DOHH2 (cell line): ENCODE data around the gene GLCE.

Experiments
- H3F3A ChIP-seq: fragments of 200-600 bp; sonication (generic), shearing (Covaris generic); 2 replicates; pipeline ENCODE4 v1.6.0; 2016; ENCODE audit warnings: antibody characterized with exemption, mild to moderate bottlenecking; ENCODE audit not compliant: control insufficient read depth, insufficient read depth
- H3K27ac ChIP-seq: fragments of 200-600 bp; sonication (generic); 2 replicates; pipeline ENCODE4 v1.5.1; 2014; ENCODE audit warnings: low read depth, mild to moderate bottlenecking, low read length, moderate library complexity
- H3K27me3 ChIP-seq: fragments of 200-600 bp; sonication (generic); 2 replicates; pipeline ENCODE4 v1.6.1; 2014; ENCODE audit warnings: mild to moderate bottlenecking, low read length, mixed read lengths; ENCODE audit not compliant: control insufficient read depth
- H3K36me3 ChIP-seq: fragments of 200-600 bp; sonication (generic); 2 replicates; pipeline ENCODE4 v1.6.1; 2014; ENCODE audit warnings: mild to moderate bottlenecking, low read length, moderate library complexity, mixed read lengths; ENCODE audit not compliant: control insufficient read depth
- H3K4me1 ChIP-seq: fragments of 200-600 bp; sonication (generic); 2 replicates; pipeline ENCODE4 v1.6.1; 2014; ENCODE audit warnings: mild to moderate bottlenecking, low read length, mixed read lengths; ENCODE audit not compliant: control insufficient read depth
- H3K4me2 ChIP-seq: fragments of 200-600 bp; sonication (generic); 2 replicates; pipeline ENCODE4 v1.6.0; 2014; ENCODE audit warnings: mild to moderate bottlenecking, low read length, moderate library complexity
- H3K4me3 ChIP-seq: fragments of 200-600 bp; sonication (generic); 2 replicates; pipeline ENCODE4 v1.5.1; 2014; ENCODE audit warnings: mild to moderate bottlenecking, low read length, mixed read lengths
- H3K79me2 ChIP-seq: fragments of 200-600 bp; sonication (generic); 2 replicates; pipeline ENCODE4 v1.6.1; 2014; ENCODE audit warnings: mild to moderate bottlenecking, low read length, mixed read lengths; ENCODE audit not compliant: control insufficient read depth
- H3K9me2 ChIP-seq: fragments of 200-600 bp; sonication (generic); replicated peaks from 2 replicates; pipeline ENCODE4 v1.6.1; 2014; ENCODE audit warnings: mild to moderate bottlenecking, low read length, mixed read lengths; ENCODE audit not compliant: control insufficient read depth
- H3K9me3 ChIP-seq: fragments of 200-600 bp; sonication (generic); 2 replicates; pipeline ENCODE4 v1.6.1; 2014; ENCODE audit warnings: antibody characterized with exemption, low read length, mixed read lengths; ENCODE audit not compliant: control insufficient read depth, insufficient read depth
- H4K20me1 ChIP-seq: fragments of 200-600 bp; sonication (generic); 2 replicates; pipeline ENCODE4 v1.6.0; 2014; ENCODE audit warnings: low read depth, mild to moderate bottlenecking, antibody characterized with exemption, low read length, moderate library complexity; ENCODE audit not compliant: control insufficient read depth, insufficient read depth
- CTCF ChIP-seq: fragments of 200-600 bp; sonication (generic); IDR thresholded peaks from one replicate; pipeline ENCODE4 v1.5.1; 2014; ENCODE audit warnings: antibody characterized with exemption, mild to moderate bottlenecking, low read depth, low read length; ENCODE audit not compliant: poor library complexity, severe bottlenecking
- EZH2phosphoT487 ChIP-seq: fragments of 200-600 bp; sonication (generic); IDR thresholded peaks from 2 replicates; pipeline ENCODE4 v1.6.1; 2017; ENCODE audit warnings: borderline replicate concordance, mild to moderate bottlenecking, antibody characterized with exemption, low read length, moderate library complexity, mixed read lengths

The GLCE gene

GRCh38 chr15:69317392-69317841, 157.0 kb downstream of the GLCE start:
- H3F3A ChIP-seq: no peaks in the 10 kb centered on the region
- peaks cover 6% of the 10 kb centered on the region; the same call in 1 of the 2 replicates for H3K4me1 ChIP-seq
- H4K20me1 ChIP-seq: no peaks in the 10 kb centered on the region
- H3K36me3 ChIP-seq: no peaks in the 10 kb centered on the region
- H3K9me2 ChIP-seq: no peaks in the 10 kb centered on the region
- H3K4me2 ChIP-seq: no peak overlapping the region
- no peak overlapping the region for H3K27ac ChIP-seq
- TF ChIP-seq CTCF: no peak
- TF ChIP-seq EZH2phosphoT487: no peak
- H3K4me3 ChIP-seq: no peak overlapping the region
- peaks cover 21% of the 10 kb centered on the region for H3K27me3 ChIP-seq
- H3K9me3 ChIP-seq: no peaks in the 10 kb centered on the region
- H3K79me2 ChIP-seq: no peaks in the 10 kb centered on the region

- H3K36me3 ChIP-seq: no peaks in the 10 kb centered on the region
- H3K27me3 ChIP-seq: peaks cover 21% of the 10 kb centered on the region
- TF ChIP-seq CTCF: no peak
- no peak for TF ChIP-seq EZH2phosphoT487
- H3K27ac ChIP-seq: no peak overlapping the region
- H3K9me3 ChIP-seq: no peaks in the 10 kb centered on the region
- no peaks in the 10 kb centered on the region for H4K20me1 ChIP-seq
- H3K4me1 ChIP-seq: peaks cover 5% of the 10 kb centered on the region; the same call in 1 of the 2 replicates
- H3K9me2 ChIP-seq: no peaks in the 10 kb centered on the region
- H3K79me2 ChIP-seq: no peaks in the 10 kb centered on the region
- H3F3A ChIP-seq: no peaks in the 10 kb centered on the region
- H3K4me2 ChIP-seq: no peak overlapping the region
- no peak overlapping the region for H3K4me3 ChIP-seq
Measured at GRCh38 chr15:69318033-69318432, 157.6 kb downstream of the GLCE start.

GRCh38 chr15:69319384-69320375, 159.2 kb downstream of the GLCE start:
- H3K9me2 ChIP-seq: no peaks in the 10 kb centered on the region
- no peaks in the 10 kb centered on the region for H3K9me3 ChIP-seq
- no peak for TF ChIP-seq CTCF
- no peak for TF ChIP-seq EZH2phosphoT487
- H3K4me3 ChIP-seq: no peak overlapping the region
- no peak overlapping the region for H3K4me2 ChIP-seq
- H3K36me3 ChIP-seq: no peaks in the 10 kb centered on the region
- no peak overlapping the region for H3K27ac ChIP-seq
- no peaks in the 10 kb centered on the region for H3F3A ChIP-seq
- no peaks in the 10 kb centered on the region for H3K79me2 ChIP-seq
- peaks cover 12% of the 10 kb centered on the region for H3K27me3 ChIP-seq
- H4K20me1 ChIP-seq: no peaks in the 10 kb centered on the region
- H3K4me1 ChIP-seq: no peaks in the 10 kb centered on the region
